Vagina (tissue), 2 donors: ENCODE results near the gene SPINK1.

Experiments
- CTCF ChIP-seq, 3 experiments: fragments of 450-650 bp in 2 of 3; fragments of 200-600 bp in 1 of 3; sonication (generic) in 1 of 3; IDR thresholded peaks; one replicate each; pipeline ENCODE4 v1.5.1; 2017 to 2019; ENCODE audit warnings: antibody characterized with exemption in 3 of 3, mild to moderate bottlenecking in 2 of 3, moderate library complexity in 2 of 3
- POLR2A ChIP-seq, 2 donors: fragments of 450-650 bp; IDR thresholded peaks; one replicate each; pipeline ENCODE4 v1.6.1; 2017; ENCODE audit warnings: antibody characterized with exemption in 2 of 2, mild to moderate bottlenecking in 2 of 2, moderate library complexity in 2 of 2
- POLR2AphosphoS5 ChIP-seq, 2 donors: sonication (generic); formaldehyde crosslinking; IDR thresholded peaks; one replicate each; pipeline ENCODE4 v1.9.0; 2017; ENCODE audit warnings: antibody characterized with exemption in 2 of 2, mild to moderate bottlenecking in 2 of 2, low read depth in 1 of 2; ENCODE audit not compliant: insufficient read depth in 1 of 2

- TF ChIP-seq CTCF (IDR thresholded peaks at IDR 0.05) (no peak), POLR2AphosphoS5 (IDR thresholded peaks at IDR 0.05; ENCODE audit: insufficient read depth in 1 of 2, low read depth in 1 of 2) (no peak), POLR2A (IDR thresholded peaks at IDR 0.05) (no peak)
These were observed 13.2 kb downstream of the SPINK1 start for GRCh38 chr5:147818290-147818689.
